CD14-positive monocyte (primary cell): ENCODE data around the gene PMS1. TPM values are rescaled to one million over a fixed set of nuclear protein-coding genes. Genes with fewer than 3 reads are reported as not detected.

Source experiments
- DNase-seq, 3 donors: peaks; one replicate each; pipeline ENCODE4 v3.0.0-alpha.2; 2011 to 2022
- H2AFZ ChIP-seq: 2 replicates; pipeline ENCODE4 v1.6.0; 2012; ENCODE audit warnings: mild to moderate bottlenecking, low read depth, low read length, inconsistent platforms; ENCODE audit not compliant: insufficient read depth, poor library complexity, severe bottlenecking
- H3K27ac ChIP-seq, 2 donors: 1 replicate in 1 of 2; 2 replicates in 1 of 2; pipeline ENCODE4 v1.5.1; 2012 to 2013; ENCODE audit warnings: low read length in 2 of 2, control low read depth in 1 of 2, inconsistent platforms in 1 of 2, low read depth in 1 of 2, mild to moderate bottlenecking in 1 of 2
- H3K27me3 ChIP-seq, 2 donors: one replicate each; pipeline versions ENCODE4 v1.6.0 to v1.6.1; 2011 to 2013; ENCODE audit warnings: low read length in 2 of 2; ENCODE audit not compliant: control insufficient read depth in 2 of 2, insufficient read depth in 2 of 2
- H3K36me3 ChIP-seq, 2 donors: replicated peaks in 1 of 2; 1 replicate in 1 of 2; 2 replicates in 1 of 2; pipeline versions ENCODE4 v1.5.1 to v1.6.1; 2012 to 2013; ENCODE audit warnings: low read length in 2 of 2, control low read depth in 1 of 2, inconsistent platforms in 1 of 2, mild to moderate bottlenecking in 1 of 2; ENCODE audit not compliant: insufficient read depth in 2 of 2, control insufficient read depth in 1 of 2
- H3K4me1 ChIP-seq, 2 donors: 1 replicate in 1 of 2; 2 replicates in 1 of 2; pipeline versions ENCODE4 v1.5.1 to v1.6.1; 2012 to 2013; ENCODE audit warnings: low read length in 2 of 2, control low read depth in 1 of 2, inconsistent platforms in 1 of 2, mild to moderate bottlenecking in 1 of 2, moderate library complexity in 1 of 2; ENCODE audit not compliant: insufficient read depth in 2 of 2, control insufficient read depth in 1 of 2
- H3K4me2 ChIP-seq: replicated peaks from 2 replicates; pipeline ENCODE3; 2012; ENCODE audit warnings: low read length, moderate library complexity, mild to moderate bottlenecking; ENCODE audit not compliant: poor library complexity, severe bottlenecking; ENCODE audit errors: extremely low read depth
- H3K4me3 ChIP-seq, 3 experiments: fragments of 200-600 bp in 1 of 3; sonication (generic) in 1 of 3; replicated peaks in 1 of 3; 1 replicate in 2 of 3; 2 replicates in 1 of 3; pipeline ENCODE4 v1.5.1; 2011 to 2013; ENCODE audit warnings: low read length in 3 of 3, mild to moderate bottlenecking in 3 of 3, control low read depth in 2 of 3, low read depth in 2 of 3, inconsistent platforms in 1 of 3, moderate library complexity in 1 of 3
- H3K79me2 ChIP-seq: 2 replicates; pipeline ENCODE4 v1.6.0; 2012; ENCODE audit warnings: mild to moderate bottlenecking, control low read depth, inconsistent platforms, low read length, moderate library complexity; ENCODE audit not compliant: insufficient read depth
- H3K9ac ChIP-seq: 2 replicates; pipeline ENCODE4 v1.6.0; 2017; ENCODE audit warnings: low read length, mild to moderate bottlenecking; ENCODE audit not compliant: insufficient read depth, poor library complexity, severe bottlenecking
- H3K9me3 ChIP-seq, 2 donors: replicated peaks in 1 of 2; 1 replicate in 1 of 2; 2 replicates in 1 of 2; pipeline versions ENCODE4 v1.5.1 to v1.6.1; 2012 to 2013; ENCODE audit warnings: low read length in 2 of 2, control low read depth in 1 of 2; ENCODE audit not compliant: control insufficient read depth in 1 of 2, insufficient read depth in 1 of 2
- H4K20me1 ChIP-seq: 2 replicates; pipeline ENCODE4 v1.6.0; 2012; ENCODE audit warnings: mild to moderate bottlenecking, low read length, control low read depth, moderate library complexity; ENCODE audit not compliant: insufficient read depth
- H3K27ac Mint-ChIP-seq, 7 donors: one replicate each; pipeline ENCODE4 v1.8.0; 2020; ENCODE audit warnings: mild to moderate bottlenecking in 7 of 7, mixed read lengths in 7 of 7, moderate library complexity in 6 of 7, inconsistent platforms in 2 of 7
- H3K27me3 Mint-ChIP-seq, 3 donors: one replicate each; pipeline ENCODE4 v1.8.0; 2021 to 2022; ENCODE audit warnings: low read depth in 3 of 3, mild to moderate bottlenecking in 3 of 3, mixed read lengths in 3 of 3, moderate library complexity in 3 of 3, inconsistent platforms in 1 of 3
- H3K36me3 Mint-ChIP-seq, 2 donors: one replicate each; pipeline ENCODE4 v1.8.0; 2020; ENCODE audit warnings: mixed read lengths in 2 of 2, inconsistent platforms in 1 of 2, mild to moderate bottlenecking in 1 of 2
- H3K4me1 Mint-ChIP-seq: one replicate; pipeline ENCODE4 v1.8.0; 2020; ENCODE audit warnings: mild to moderate bottlenecking, mixed read lengths
- H3K4me3 Mint-ChIP-seq, 2 donors: one replicate each; pipeline ENCODE4 v1.8.0; 2020; ENCODE audit warnings: mild to moderate bottlenecking in 2 of 2, mixed read lengths in 2 of 2, moderate library complexity in 1 of 2
- H3K9me3 Mint-ChIP-seq, 7 donors: one replicate each; pipeline ENCODE4 v1.8.0; 2020 to 2022; ENCODE audit warnings: mixed read lengths in 7 of 7, mild to moderate bottlenecking in 6 of 7, moderate library complexity in 6 of 7, inconsistent platforms in 2 of 7
- WGBS: methylation state at CpG from one replicate; pipeline ENCODE4 v1.1.5; 2013; ENCODE audit warnings: missing lambda C conversion rate; ENCODE audit not compliant: insufficient coverage; 5-methylcytosine and 5-hydroxymethylcytosine counted together
- intact Hi-C, 2 donors: fragments of 100-400 bp; cut with micrococcal nuclease; formaldehyde crosslinking; loops; one replicate each; pipeline versions ENCODE4 v1.15.0 to v1.15.1; 2023
- polyA plus RNA-seq, 3 donors: library from polyadenylated mRNA; depleted of rRNA in 1 of 3; unstranded in 2 of 3; stranded (reverse) in 1 of 3; fragments of 300-500 nt in 2 of 3; fragments of >200 nt in 1 of 3; fragmentation: Illumina TruSeq in 2 of 3; gene quantifications; 1 replicate in 2 of 3; 2 replicates in 1 of 3; pipeline ENCODE4 v1.2.3, GENCODE V29; 2012 to 2021
- TF ChIP-seq, protein P1 (sequence below): fragments of 200-600 bp; IDR thresholded peaks from one replicate; pipeline ENCODE4 v1.8.0; 2022; ENCODE audit warnings: antibody characterized with exemption, mild to moderate bottlenecking

Gene PMS1
- polyA plus RNA-seq, 3 donors, result 3.7 to 7.8 (median 5.7) TPM

GRCh38 chr2:189851174-189851826 lies 67.0 kb downstream of the PMS1 start:
- no CpG with 5 or more reads among the region's 1 CpG for WGBS
- Histone ChIP-seq H3K27ac (no peak overlapping the region), H3K79me2 (no peaks in the 10 kb centered on the region), H3K4me1 (no peaks in the 10 kb centered on the region), H3K4me2 (no peak overlapping the region), H3K9ac (no peak overlapping the region), H3K4me3 (no peak overlapping the region), H3K36me3 (peaks cover 6 to 54% of the 10 kb centered on the region in 2 donors), H4K20me1 (no peaks in the 10 kb centered on the region), H2AFZ (no peak overlapping the region), H3K9me3 (no peaks in the 10 kb centered on the region), H3K27me3 (no peaks in the 10 kb centered on the region)
- Mint-ChIP-seq H3K36me3 (peaks cover 55 to 56% of the 10 kb centered on the region in 2 donors), H3K4me1 (no peaks in the 10 kb centered on the region), H3K27me3 (no peaks in the 10 kb centered on the region), H3K27ac (no peak overlapping the region), H3K4me3 (no peak overlapping the region), H3K9me3 (no peaks in the 10 kb centered on the region)
- intact Hi-C loops, result no loop called here
- TF ChIP-seq, protein P1, sequence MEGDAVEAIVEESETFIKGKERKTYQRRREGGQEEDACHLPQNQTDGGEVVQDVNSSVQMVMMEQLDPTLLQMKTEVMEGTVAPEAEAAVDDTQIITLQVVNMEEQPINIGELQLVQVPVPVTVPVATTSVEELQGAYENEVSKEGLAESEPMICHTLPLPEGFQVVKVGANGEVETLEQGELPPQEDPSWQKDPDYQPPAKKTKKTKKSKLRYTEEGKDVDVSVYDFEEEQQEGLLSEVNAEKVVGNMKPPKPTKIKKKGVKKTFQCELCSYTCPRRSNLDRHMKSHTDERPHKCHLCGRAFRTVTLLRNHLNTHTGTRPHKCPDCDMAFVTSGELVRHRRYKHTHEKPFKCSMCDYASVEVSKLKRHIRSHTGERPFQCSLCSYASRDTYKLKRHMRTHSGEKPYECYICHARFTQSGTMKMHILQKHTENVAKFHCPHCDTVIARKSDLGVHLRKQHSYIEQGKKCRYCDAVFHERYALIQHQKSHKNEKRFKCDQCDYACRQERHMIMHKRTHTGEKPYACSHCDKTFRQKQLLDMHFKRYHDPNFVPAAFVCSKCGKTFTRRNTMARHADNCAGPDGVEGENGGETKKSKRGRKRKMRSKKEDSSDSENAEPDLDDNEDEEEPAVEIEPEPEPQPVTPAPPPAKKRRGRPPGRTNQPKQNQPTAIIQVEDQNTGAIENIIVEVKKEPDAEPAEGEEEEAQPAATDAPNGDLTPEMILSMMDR, result no peak
- DNase-seq, result no peak

- Mint-ChIP-seq H3K27me3 (no peaks in the 10 kb centered on the region), H3K27ac (no peak overlapping the region), H3K4me3 (no peak overlapping the region), H3K9me3 (no peaks in the 10 kb centered on the region), H3K36me3 (peaks cover 31 to 40% of the 10 kb centered on the region in 2 donors), H3K4me1 (no peaks in the 10 kb centered on the region)
- Histone ChIP-seq H3K4me2 (no peak overlapping the region), H4K20me1 (no peaks in the 10 kb centered on the region), H3K9me3 (no peaks in the 10 kb centered on the region), H3K4me1 (no peaks in the 10 kb centered on the region), H3K79me2 (no peaks in the 10 kb centered on the region), H3K27ac (no peak overlapping the region), H3K4me3 (no peak overlapping the region), H3K36me3 (peaks cover 0 to 35% of the 10 kb centered on the region in 2 donors), H2AFZ (no peak overlapping the region), H3K9ac (no peak overlapping the region), H3K27me3 (no peaks in the 10 kb centered on the region)
- intact Hi-C loops, result no loop called here
- TF ChIP-seq, protein P1, result no peak
- DNase-seq, result no peak
- no CpG with 5 or more reads among the region's 3 CpGs for WGBS
Measured at GRCh38 chr2:189854187-189854586, 69.9 kb downstream of the PMS1 start.
